GM19239 (cell line): ENCODE measurements around the gene SYNE1.

Experiments used
- DNase-seq: peaks from one replicate; pipeline ENCODE4 v3.0.0; 2011; ENCODE audit warnings: low spot score; ENCODE audit not compliant: insufficient read length
- FAIRE-seq: peaks from 2 replicates; lab custom pipeline; 2011; peaks lifted over from hg19 to GRCh38; lab: Jason Lieb, UNC

SYNE1 gene

GRCh38 chr6:152301021-152301764 is 336.0 kb downstream of the SYNE1 start:
- FAIRE-seq (no peak), DNase-seq (no peak)

- FAIRE-seq, result no peak
Observed at GRCh38 chr6:152300517-152300916, 336.6 kb downstream of the SYNE1 start.

GRCh38 chr6:152298848-152299735 is 338.1 kb downstream of the SYNE1 start:
- FAIRE-seq (peak; percentile 45), DNase-seq (no peak)

More at GRCh38 chr6:152300517-152300916, 336.6 kb downstream of the SYNE1 start:
- DNase-seq, result no peak

- DNase-seq (no peak), FAIRE-seq (peak; percentile 70)
Observed at GRCh38 chr6:152298055-152298647, 339.0 kb downstream of the SYNE1 start.

GRCh38 chr6:152296648-152297376 is 340.4 kb downstream of the SYNE1 start:
- FAIRE-seq (no peak), DNase-seq (no peak)

GRCh38 chr6:152295920-152296319 is 341.2 kb downstream of the SYNE1 start:
- no peak for FAIRE-seq
- no peak for DNase-seq

GRCh38 chr6:152295346-152295745 is 341.8 kb downstream of the SYNE1 start:
- DNase-seq (no peak), FAIRE-seq (no peak)

GRCh38 chr6:152293404-152293803 is 343.8 kb downstream of the SYNE1 start:
- no peak for DNase-seq
- FAIRE-seq, result no peak

- no peak for DNase-seq
- FAIRE-seq, result no peak
Observed at GRCh38 chr6:152292555-152292954, 344.6 kb downstream of the SYNE1 start.

- DNase-seq, result no peak
- no peak for FAIRE-seq
Observed at GRCh38 chr6:152290693-152291092, 346.5 kb downstream of the SYNE1 start.

- FAIRE-seq, result no peak
- no peak for DNase-seq
Observed at GRCh38 chr6:152277826-152278329, 359.3 kb downstream of the SYNE1 start.

GRCh38 chr6:152273638-152274037 is 363.5 kb downstream of the SYNE1 start:
- FAIRE-seq, result no peak
- no peak for DNase-seq

- DNase-seq, result no peak
Observed at GRCh38 chr6:152273002-152273401, 364.2 kb downstream of the SYNE1 start.

GRCh38 chr6:152272486-152272885 is 364.7 kb downstream of the SYNE1 start:
- no peak for DNase-seq
- FAIRE-seq, result no peak

More at GRCh38 chr6:152273002-152273401, 364.2 kb downstream of the SYNE1 start:
- FAIRE-seq, result no peak

GRCh38 chr6:152271776-152272464 is 365.2 kb downstream of the SYNE1 start:
- peak; percentile 66 for FAIRE-seq
- DNase-seq, result no peak

GRCh38 chr6:152270301-152270925 is 366.7 kb downstream of the SYNE1 start:
- no peak for FAIRE-seq

GRCh38 chr6:152268846-152269442 is 368.2 kb downstream of the SYNE1 start:
- FAIRE-seq (peak; percentile 35), DNase-seq (no peak)

More at GRCh38 chr6:152270301-152270925, 366.7 kb downstream of the SYNE1 start:
- DNase-seq, result no peak
